ENCODE data around the gene CRIM1.

GRCh38 chr2:36354811-36355150 is 797 bp upstream of the CRIM1 start:
- TF ChIP-seq CTCF (conservative IDR thresholded peaks at IDR 0.05) (no peak), ZFX (IDR thresholded peaks at IDR 0.05) (no peak)

All from C4-2B (cell line).